Activated gamma-delta T cell treated with anti-CD3 and anti-CD28 coated beads, Interleukin-2, amount 50 U/mL, for 16 hours (primary cell): ENCODE measurements around the gene NEUROG2.

Source experiments
- DNase-seq: peaks from one replicate; pipeline ENCODE4 v3.0.0-alpha.2; 2020; ENCODE audit warnings: low read depth

NEUROG2 gene

DNA sequence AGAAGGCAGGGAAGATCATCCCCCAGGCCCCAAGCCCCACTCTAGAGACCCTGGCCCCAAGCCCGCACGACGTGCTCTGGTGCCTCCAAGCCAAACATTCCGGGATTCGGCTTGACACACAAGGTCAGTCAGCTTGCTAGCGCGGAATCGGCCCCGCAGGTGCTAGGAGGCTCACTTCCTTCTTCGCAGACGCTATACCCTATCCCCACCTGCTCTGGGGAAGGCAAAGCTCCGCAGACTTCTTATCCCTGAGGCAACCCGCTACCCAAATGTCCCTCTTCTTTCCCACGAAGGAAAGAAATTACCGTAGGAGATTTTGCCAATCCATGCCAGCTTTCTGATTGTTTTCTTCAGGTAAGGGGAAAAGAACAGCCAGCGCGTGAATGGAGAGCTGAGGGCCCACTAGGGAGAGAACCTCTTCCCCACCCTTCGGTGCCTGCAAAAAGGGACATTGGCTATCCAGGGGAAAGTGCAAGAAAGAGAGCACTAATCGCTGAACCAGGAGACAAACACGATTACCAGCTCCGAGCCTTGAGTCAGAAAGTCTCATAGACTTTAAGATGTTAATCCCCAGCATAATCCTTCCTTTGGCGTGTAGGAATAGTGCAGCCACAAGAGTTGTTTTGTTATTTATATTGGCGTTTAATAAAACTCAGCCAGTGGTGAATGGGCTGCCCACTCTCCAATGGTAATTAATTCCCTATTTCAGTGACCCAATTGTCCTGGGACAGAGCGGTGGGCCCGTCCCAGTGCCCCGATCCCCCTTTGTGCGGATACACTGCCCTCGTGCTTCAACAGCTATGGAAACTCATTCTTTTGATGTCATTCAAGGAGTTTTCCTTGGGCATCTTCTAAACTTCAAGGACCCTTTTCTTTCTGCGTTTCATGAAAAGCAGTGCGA lies 5.4 kb upstream of the NEUROG2 start:
- DNase-seq, result no peak

DNA sequence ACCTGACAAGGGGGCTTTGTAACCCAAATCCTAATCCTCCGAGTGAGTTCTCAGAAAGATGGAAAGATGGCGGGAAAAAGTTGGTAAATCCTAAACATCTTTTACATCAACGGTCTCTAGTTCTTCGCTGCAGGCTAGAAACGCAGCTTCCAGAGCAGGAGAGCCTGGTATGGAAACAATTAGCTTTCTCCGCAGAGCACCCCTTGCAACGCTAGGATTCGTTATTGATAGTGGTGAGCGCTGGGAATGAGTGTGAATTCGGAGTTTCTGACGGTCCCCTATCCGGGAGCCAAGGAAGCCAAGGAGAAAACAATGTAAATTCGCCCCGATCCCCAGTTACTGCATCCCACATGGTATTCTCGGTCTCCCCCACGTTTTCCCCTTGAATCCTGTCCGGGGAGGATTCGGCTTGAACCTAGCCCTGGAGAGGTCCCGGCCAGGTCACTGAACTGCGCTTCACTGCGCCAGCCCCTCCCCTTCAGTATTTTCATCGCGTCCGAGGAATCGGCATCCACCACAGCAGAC lies 4.7 kb upstream of the NEUROG2 start:
- DNase-seq, result no peak

DNA sequence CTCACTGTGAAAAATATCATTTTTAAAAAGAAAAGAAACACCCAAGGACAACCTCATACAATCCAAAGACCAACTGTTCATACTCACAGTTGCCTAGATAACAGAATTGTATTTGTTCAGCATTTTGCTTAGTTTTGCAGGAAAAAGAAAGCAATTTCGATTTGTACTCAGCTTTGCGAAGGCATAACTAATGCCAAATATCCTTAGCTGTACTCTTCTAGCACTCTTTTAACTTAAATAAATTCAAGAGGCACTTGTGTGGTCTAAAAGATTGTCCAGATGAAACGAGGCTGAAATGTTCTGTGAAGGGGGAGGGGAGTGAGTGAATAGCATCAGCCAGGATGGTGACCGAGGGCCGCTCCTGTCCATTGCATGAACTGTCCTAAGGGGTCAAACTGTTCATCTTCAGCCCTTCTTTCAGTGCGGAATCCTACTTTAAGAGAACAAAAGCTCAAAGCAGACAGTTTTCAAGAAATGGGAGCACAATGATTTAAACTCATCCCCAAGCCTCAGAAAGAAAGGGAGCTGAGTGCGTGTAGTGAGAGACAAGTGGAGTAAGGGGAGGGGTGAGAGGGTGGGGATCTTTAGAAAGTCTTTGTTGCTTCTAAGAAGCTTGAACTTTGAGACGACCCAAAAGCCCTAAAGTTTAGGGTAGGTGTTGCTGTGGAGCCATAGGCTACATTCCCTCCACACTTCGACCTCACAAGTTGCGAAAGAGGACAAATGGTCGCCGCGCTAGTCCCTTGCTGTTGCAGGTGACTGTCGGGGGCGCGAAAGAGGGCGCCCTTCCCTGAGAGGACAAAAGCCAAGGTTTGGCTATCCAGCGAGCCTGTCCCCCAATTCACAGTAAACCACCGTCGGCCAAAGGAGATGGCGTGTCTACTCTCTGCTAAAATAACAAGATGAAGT lies 4.0 kb upstream of the NEUROG2 start:
- no peak for DNase-seq

DNA sequence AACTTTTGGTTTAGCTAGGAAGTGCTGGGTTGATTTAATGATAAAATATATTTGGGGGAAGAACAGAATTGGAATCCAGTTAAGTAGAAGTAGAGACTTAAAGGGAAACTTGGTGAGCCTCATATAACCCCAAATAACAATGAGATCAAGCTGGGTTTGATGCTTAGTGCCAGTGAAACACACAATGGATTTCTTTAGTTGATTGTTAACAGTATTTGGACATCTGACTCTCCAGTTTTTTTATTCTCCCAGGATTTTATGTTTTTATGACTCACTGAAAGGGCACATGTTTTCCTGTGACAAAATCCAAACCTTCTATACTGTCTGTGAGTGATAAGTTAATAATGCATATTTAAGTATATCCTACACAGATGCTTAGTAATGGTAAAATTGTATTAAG lies 2.7 kb upstream of the NEUROG2 start:
- DNase-seq, result no peak

DNA sequence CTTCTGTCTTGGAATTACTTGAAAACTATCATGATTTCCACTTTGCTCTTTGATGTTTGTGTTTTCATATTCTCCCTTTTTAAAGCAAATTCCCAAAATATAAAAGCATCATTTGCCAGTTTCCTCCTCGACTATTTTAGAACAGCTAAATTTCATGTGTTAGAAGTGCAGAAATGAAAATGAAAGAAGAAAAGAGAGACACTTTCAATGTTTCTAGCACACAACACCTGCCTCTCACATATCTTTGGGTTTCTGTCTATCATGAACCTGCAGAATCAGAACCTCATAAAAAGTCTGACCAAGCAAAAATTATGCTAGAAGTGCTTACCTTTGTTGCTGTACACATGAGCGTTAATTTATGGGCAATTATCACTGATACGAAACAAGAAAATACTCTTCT lies 1.9 kb upstream of the NEUROG2 start:
- DNase-seq, result no peak

DNA sequence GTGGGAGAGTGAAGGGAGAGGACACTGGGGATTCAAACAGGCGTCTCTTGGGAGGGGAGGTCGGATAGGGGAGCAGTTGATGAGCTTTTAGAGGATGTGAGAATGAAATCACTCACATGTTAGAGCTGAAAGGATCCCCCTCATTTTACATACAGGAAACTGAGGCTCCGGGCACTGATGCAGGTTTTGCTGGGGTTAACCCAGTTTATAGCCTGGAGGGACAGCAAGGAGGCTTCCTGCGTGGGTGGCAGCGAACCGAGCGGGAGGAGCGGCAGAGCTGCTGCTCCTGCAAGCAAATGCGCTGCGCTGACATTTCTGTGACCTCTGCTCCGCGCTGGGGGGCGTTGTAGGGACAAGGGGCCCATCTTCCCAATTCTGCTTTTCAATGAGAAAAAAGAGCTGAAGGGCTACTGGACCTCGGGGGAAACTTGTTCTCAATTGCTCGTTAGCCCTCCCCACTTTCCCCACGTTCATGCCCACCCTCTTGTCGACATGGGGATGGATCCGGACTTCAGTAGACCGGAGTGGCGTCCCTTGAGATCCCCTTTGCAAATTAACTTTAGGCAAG lies 1.2 kb upstream of the NEUROG2 start:
- no peak for DNase-seq

DNA sequence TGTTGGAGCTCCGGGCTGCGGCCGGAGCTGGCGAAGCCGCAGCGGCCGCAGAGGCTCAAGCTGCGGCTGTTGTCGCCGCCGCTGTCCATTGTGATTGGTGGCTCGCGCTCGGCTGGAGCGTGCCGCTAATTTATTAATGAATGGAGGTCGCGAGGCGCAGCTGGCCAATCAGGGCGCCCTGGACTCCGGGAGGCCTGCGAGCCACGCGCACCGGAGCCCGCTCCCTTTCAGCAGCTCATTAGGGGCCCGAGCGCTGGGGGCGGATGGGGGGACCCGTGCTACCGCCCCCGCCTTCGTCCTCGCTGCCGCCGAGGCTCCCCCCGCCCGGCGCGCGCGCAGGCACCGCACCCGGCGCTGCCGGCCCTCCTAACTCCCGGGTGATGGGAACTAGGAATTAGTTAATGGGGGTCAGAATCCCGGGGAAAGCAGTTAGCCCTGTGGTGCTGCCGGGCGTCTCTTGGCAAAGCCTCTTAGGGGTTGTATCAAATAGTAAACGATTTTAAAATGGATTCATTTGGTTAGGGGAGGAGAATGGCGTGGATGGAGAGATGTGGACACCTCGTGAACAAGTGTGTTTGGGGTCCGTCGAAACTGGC lies 589 bp upstream of the NEUROG2 start:
- DNase-seq, result no peak

DNA sequence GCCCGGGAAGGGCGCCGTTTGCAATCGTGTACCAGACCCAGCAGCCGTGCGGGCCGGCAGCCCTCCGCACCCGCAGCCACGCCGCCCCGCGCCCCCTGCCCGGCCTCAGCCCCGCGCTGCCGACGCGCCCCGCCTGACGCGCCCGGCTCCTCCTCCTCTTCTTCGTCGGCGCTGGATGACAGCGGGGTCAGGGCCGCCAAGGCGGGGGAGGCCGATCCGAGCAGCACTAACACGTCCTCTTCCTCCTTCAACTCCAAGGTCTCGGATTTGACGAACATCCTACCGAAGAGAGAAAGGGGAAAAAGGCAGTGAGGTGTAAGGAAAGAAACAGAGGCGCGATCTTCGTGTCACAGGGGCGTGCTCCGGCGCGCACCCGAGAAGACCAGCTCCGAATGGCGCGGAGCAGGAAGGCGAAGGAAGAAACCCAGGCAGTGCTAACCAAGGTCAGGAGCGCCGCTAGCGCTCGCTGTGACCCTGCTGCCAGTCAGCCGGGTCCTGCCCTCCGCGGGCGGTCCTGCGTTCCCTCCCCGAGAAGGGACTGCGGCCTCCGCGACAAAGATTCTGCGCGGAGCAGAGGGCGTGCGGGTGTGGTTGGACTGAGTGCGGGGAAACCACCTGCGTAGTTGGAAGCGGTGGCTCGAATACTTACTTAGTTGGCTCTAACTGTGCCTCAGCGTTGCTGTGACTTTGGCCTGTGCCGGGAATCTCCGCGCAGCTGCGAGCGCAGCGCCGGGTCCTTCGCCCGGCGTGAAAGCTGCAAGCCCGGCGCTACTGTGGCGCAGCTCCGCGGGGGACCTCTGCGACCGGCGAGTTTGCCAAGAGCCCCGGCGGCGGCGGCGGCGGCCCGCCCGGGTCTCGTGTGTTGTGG lies 548 bp downstream of the NEUROG2 start:
- DNase-seq, result no peak

DNA sequence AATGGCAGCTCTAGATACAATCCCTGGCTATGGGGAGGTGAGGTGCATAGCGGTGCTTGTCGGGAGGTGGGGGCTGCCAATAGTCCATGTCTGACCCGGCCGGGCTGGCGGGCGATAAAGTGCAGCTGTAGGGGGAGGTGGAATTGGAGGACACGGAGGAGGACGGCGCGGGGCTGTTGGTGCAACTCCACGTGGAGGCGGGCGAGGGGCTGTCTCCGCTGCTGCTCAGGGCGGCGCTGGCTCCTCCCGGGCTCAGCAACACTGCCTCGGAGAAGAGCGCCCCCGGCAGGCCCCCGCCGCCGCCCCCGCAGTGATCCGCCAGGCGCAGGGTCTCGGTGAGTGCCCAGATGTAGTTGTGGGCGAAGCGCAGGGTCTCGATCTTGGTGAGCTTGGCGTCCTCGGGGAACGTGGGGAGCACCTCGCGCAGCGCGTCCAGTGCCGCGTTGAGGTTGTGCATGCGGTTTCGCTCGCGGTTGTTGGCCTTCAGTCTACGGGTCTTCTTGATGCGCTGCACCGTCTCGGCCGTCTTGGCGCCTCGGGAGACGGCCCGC lies 1.3 kb downstream of the NEUROG2 start:
- DNase-seq, result no peak

DNA sequence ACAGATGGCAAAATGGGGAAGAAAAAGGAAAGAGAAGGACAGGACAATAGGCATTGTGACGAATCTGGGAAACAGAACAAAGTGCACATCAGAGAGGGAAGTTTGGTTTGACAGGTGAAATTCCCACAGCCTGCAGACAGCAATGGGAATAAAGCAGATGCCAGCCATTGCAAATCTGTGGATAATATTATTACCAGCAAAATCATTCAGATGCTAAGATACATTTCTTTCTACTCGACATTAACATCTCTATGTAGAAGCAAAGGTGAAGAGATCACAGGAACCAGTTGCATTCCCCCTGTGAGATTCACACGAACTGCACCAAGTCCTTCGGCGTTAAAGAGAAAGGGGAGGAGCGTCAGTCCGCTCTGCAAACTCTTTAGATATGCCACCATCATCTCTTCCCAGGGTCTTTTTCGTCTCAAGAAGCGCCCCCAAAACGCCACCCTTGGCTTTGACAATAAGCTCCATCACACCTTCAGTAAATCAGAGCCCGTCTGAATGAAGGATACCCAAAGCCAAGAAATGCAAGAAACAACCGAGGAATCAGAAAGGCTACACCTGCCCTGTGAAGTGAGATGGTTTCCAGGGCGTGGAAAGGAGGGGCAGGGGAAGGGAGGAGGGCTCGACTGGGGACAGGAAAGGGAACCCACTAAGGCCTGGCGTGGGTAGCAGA lies 1.9 kb downstream of the NEUROG2 start:
- DNase-seq, result no peak

DNA sequence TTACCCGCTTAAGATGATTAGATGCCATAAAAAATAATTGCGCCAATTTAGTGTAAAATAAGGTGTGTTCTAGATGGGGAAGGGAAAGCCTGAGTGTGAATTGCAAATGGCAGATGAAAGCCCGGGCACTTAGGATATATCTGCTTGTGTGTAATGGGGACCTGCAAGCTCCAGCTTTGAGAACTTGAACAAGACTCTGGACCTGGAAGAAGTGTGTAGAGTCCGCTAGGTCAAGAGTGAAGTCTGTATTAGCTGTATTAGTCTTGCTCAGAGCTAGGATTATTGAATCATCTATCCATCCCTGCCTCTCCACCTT lies 4.2 kb downstream of the NEUROG2 start:
- DNase-seq, result no peak

DNA sequence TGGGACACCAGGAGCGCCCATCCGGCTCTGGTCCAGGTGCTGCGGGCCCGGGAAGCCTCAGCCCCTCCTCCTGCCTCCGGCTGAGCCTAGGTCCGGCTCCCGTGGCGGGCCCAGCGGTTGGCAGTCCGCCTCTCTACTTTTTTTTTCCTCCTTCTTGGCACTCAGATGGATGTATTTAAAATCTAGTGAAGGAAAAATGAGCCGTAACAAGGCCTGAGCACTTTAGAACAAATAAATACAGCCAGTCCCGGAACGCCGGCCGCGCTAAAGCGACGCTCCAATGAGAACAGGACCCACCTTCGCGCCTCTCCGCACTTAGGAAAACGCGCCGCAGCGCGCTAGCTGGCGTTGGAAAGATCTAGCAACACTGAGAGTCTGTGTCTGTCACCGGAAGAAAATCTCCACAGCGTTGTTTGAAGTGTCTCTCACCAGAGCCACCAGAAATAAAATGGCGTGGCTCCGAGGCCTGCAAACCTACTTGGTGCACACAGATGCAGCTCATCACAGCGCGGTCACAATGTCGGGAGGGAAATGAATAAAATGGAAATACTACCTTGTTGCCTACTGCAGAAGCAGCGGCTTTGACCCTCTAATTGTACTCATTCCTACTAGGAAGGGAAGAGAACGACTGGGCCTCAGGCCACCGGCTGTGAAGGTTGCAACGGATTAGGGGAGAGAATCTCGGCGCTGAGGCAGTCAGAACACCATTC lies 4.7 kb downstream of the NEUROG2 start:
- no peak for DNase-seq

DNA sequence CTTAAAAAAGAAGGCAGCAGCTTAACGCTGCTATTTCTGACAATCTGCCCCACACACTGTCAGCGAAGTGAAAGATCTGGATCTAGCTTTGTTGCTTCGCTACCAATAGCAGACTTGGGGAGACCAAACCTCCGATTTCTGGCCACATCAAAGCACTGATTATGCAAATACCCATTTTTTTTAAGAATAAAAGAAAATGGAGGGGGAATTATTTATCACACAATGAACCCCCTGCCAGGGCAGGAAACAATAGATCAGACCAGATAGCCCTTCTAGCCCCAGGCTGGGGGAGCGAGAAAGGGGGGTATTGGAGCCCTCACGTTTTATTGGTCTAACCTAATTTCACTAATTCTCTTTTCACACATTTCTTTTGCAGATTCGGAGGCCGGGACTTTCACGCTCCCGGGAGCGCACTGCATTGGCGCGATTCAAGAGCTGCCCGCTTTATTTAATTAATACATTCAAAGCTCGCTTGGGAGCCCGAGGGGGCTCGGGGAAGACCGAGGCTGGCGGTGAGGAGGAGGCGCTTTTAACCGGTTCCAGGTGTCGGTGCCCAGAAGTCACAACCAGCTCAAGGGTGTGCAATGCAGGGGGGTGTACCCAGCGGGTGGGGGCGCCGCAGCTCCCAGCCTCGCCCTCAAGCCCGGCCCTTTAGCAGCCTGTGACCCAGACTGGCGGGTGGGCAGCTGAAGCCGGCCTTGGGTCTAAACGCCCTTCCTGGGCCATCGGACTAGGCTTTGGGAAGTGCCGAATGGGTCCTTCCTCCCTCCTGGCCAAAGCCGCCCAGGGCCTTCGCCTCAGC lies 5.5 kb downstream of the NEUROG2 start:
- DNase-seq, result no peak

DNA sequence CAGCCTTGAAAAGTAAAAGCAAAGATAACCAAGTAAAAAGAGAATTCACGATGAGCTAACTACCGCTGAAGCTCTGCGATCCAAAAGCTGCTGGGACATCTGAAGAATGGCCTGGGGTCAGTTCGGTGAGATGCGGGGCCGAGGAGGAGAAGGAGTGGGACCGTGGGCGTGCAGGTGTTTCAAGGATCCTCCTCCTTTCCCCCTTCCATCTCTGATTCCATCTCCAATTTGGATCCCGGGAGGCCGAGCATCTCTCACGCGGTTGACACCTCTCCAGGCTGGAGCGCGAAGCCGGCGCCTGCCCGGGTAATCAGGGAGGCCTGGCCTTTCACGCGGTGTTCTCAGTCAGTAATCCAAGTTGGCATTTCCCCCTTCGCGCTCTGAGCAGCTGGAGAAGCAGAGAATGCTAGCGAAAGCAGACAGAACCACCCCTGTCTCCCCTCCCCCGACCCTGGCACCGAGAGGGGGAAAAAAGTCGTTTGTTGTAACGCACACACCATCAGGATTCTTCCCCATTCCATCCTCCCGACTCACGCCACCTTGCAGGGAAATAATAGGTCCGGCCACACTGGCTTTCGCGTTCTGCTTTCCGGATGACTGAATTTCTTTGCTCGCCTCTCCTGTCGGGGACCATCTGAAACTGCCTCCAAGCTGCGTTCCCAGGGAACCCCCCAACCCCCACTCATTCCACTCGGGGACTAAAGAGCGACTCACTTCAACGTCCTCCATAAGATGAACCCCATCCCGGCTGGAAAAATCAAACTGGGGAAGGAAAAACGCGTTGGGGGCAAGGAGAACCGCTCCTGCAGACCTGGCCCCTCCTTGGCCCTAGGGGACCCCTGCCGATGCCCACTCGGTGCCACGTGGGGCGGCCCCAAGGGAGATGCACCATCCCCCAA lies 6.5 kb downstream of the NEUROG2 start:
- DNase-seq, result no peak

DNA sequence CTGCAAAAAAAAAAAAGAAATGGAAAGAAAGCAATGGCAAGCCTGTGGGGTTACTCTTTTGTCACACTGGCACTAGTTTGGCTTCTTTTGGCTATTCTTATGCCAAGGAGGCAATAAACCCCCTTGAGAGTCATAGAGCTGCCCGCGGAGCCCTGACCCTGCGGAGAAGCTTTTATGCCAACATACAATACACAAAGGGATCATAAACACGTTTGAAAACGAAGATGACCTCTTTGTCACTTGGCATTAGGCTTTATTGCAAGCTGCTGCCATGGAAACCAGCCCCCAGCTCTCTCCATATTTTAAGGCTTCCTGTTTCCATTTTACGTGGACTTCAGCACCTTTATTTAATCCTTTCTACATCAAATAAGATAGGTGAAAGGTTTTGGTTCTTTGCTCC lies 7.6 kb downstream of the NEUROG2 start:
- no peak for DNase-seq

DNA sequence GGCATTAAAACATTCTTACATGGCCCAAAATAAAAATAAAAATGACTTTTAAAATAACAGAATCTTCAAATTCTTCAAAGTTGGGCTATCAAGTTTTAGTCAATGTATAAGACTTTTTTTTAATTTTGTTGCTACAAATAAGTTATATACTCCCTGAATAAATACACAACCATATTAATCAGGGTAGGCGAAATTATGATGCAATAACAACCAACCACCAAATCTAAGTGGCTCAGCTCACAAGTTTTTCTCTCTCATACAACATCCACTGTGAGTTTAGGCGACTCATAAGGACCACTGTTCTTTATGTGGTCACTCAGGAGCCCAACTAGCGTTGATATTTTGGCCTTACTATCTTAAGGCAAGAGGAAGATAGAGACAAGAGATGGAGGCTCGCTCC lies 11.2 kb downstream of the NEUROG2 start:
- no peak for DNase-seq

DNA sequence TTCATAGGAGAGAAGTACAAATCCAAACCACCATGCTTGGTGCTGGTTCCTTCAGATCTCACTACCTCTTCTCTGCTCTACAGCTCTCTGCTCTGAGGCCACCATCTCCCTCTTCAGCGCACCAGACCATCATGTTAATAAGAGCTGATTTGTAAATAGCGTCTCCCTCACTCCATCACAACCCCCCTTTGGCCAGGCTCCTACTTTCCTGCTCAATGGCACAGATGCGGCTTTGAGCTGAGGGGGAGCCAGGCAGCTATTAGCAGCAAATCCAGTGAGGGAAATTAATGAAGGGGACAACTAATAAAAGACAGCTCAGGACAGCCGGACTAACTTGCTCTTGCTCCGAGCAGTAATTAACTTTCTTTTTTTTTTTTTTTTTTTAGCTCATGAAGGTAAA lies 13.1 kb downstream of the NEUROG2 start:
- DNase-seq, result no peak

DNA sequence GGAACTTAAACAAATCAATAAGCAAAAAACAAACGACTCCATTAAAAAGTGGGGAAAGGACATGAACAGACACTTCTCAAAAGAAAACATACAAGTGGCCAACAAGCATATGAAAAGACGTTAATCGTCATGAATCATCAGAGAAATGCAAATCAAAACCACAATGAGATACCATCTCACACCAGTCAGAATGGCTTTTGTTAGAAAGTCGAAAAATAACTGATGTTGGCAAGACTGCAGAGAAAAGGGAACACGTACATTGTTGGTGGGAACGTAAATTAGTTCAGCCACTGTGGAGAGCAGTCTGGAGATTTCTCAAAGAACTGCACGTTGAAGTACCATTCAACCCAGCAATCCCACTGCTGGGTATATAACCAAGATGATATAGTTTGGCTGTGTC lies 23.7 kb downstream of the NEUROG2 start:
- no peak for DNase-seq
